Measurements from ENCODE around the gene SUSD3.

Gene SUSD3

GRCh38 chr9:93121316-93122241 lies 63.1 kb downstream of the SUSD3 start:
- no peak for DNase-seq

- DNase-seq: no peak
These were observed 64.3 kb downstream of the SUSD3 start for GRCh38 chr9:93122721-93123221.

- no peak for DNase-seq
These were observed 65.2 kb downstream of the SUSD3 start for GRCh38 chr9:93123561-93124283.

- DNase-seq: no peak
These were observed 66.3 kb downstream of the SUSD3 start for GRCh38 chr9:93124793-93125192.

GRCh38 chr9:93125331-93125894 lies 66.9 kb downstream of the SUSD3 start:
- no peak for DNase-seq

- no peak for DNase-seq
These were observed 67.8 kb downstream of the SUSD3 start for GRCh38 chr9:93126151-93126781.

GRCh38 chr9:93126825-93127368 lies 68.4 kb downstream of the SUSD3 start:
- peak in 4 of 56 donors; percentile 15 to 43 (median 23) for DNase-seq

GRCh38 chr9:93127395-93127911 lies 69.0 kb downstream of the SUSD3 start:
- peak in 38 of 56 donors; percentile 18 to 79 (median 52) for DNase-seq

GRCh38 chr9:93128011-93128714 lies 69.7 kb downstream of the SUSD3 start:
- no peak for DNase-seq

- DNase-seq: no peak
These were observed 70.3 kb downstream of the SUSD3 start for GRCh38 chr9:93128715-93129224.

- peak in 12 of 56 donors; percentile 12 to 56 (median 25) for DNase-seq
These were observed 70.8 kb downstream of the SUSD3 start for GRCh38 chr9:93129286-93129685.

GRCh38 chr9:93129691-93130500 lies 71.4 kb downstream of the SUSD3 start:
- peak in 1 of 56 donors; percentile 40 for DNase-seq

- DNase-seq: peak in 5 of 56 donors; percentile 16 to 35 (median 31)
These were observed 72.5 kb downstream of the SUSD3 start for GRCh38 chr9:93130861-93131481.

- no peak for DNase-seq
These were observed 73.2 kb downstream of the SUSD3 start for GRCh38 chr9:93131599-93132286.

- peak in 34 of 56 donors; percentile 10 to 67 (median 41) for DNase-seq
These were observed 73.9 kb downstream of the SUSD3 start for GRCh38 chr9:93132287-93132927.

- peak in 16 of 56 donors; percentile 17 to 70 (median 42) for DNase-seq
These were observed 74.6 kb downstream of the SUSD3 start for GRCh38 chr9:93132946-93133680.

GRCh38 chr9:93133681-93134014 lies 75.1 kb downstream of the SUSD3 start:
- peak in 34 of 56 donors; percentile 19 to 79 (median 54) for DNase-seq

All from nucleus accumbens (tissue), 56 donors.